ENCODE measurements around the gene PTPN7. TPM values are rescaled to one million over a fixed set of nuclear protein-coding genes. Genes with fewer than 3 reads are reported as not detected.

PTPN7 gene
- total and polyA plus RNA-seq, 2 donors (not counting 3 experiments of a cell fraction or from before 2014, with no cell fraction given): 0.86 to 1.8 TPM

- H2AFZ ChIP-seq (ENCODE audit: low read depth, low read length): no peak overlapping the region
- no peaks in the 10 kb centered on the region for H4K20me1 ChIP-seq (replicated peaks; ENCODE audit: control insufficient read depth, extremely low read depth, insufficient read depth, low read length)
- H3K4me1 ChIP-seq (ENCODE audit: control insufficient read depth, extremely low read depth, insufficient read depth, low read length): no peaks in the 10 kb centered on the region
- dilution Hi-C loops (cut with MboI; ENCODE audit: extremely low pct_ligation_motif_present, low sequenced_read_pairs) (no loop called here), intact Hi-C loops (cut with micrococcal nuclease) (no loop called here)
- no peaks in the 10 kb centered on the region for H3K9me3 ChIP-seq (replicated peaks; ENCODE audit: control insufficient read depth, insufficient read depth, low read length)
- CTCF ChIA-PET: interaction anchor here (1.0 to 5.4 kb wide), 11 partner anchors 8 to 525 kb away, joined by 3 to 121 read pairs (median 8); no protein-coding TSS in a partner anchor
- no peak overlapping the region for H3K4me3 ChIP-seq (replicated peaks in 1 of 3; ENCODE audit: insufficient read depth in 1 of 3, low read depth in 1 of 3, low read length in 3 of 3)
- POLR2A ChIA-PET: no interaction called here
- no peaks in the 10 kb centered on the region for H3K9me1 ChIP-seq (replicated peaks; ENCODE audit: control insufficient read depth, extremely low read depth, insufficient read depth, low read length)
- FAIRE-seq: no peak
- no peak overlapping the region for H3K9ac ChIP-seq (replicated peaks; ENCODE audit: extremely low read depth, insufficient read depth, low read length)
- peaks cover 35 to 41% of the 10 kb centered on the region in 2 experiments for H3K27me3 ChIP-seq (ENCODE audit: control insufficient read depth in 2 of 2, insufficient read depth in 2 of 2, low read length in 2 of 2)
- H3K27ac ChIP-seq (ENCODE audit: insufficient read depth, low read depth, low read length): no peak overlapping the region
- TF ChIP-seq FOS (IDR thresholded peaks at IDR 0.05; ENCODE audit: borderline replicate concordance, insufficient read depth, low read length) (no peak), EZH2 (IDR thresholded peaks at IDR 0.05; ENCODE audit: borderline replicate concordance, low read depth, low read length, severe bottlenecking) (no peak), JUN (IDR thresholded peaks at IDR 0.05; ENCODE audit: borderline replicate concordance, insufficient read depth, insufficient read length, low read depth) (no peak), MYC (IDR thresholded peaks at IDR 0.05; ENCODE audit: low read depth, low read length) (no peak), POLR2A (IDR thresholded peaks at IDR 0.05; ENCODE audit: low read depth, low read length) (no peak), POLR2AphosphoS5 (IDR thresholded peaks at IDR 0.05; ENCODE audit: insufficient read depth, low read depth, low read length) (no peak), GATA2 (IDR thresholded peaks at IDR 0.05; ENCODE audit: insufficient read depth, insufficient read length, low read depth, low read length) (no peak)
- TF ChIP-seq, protein P1, sequence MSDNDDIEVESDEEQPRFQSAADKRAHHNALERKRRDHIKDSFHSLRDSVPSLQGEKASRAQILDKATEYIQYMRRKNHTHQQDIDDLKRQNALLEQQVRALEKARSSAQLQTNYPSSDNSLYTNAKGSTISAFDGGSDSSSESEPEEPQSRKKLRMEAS (IDR thresholded peaks at IDR 0.05; ENCODE audit: insufficient read depth, insufficient read length): no peak
- TF ChIP-seq, protein P2, sequence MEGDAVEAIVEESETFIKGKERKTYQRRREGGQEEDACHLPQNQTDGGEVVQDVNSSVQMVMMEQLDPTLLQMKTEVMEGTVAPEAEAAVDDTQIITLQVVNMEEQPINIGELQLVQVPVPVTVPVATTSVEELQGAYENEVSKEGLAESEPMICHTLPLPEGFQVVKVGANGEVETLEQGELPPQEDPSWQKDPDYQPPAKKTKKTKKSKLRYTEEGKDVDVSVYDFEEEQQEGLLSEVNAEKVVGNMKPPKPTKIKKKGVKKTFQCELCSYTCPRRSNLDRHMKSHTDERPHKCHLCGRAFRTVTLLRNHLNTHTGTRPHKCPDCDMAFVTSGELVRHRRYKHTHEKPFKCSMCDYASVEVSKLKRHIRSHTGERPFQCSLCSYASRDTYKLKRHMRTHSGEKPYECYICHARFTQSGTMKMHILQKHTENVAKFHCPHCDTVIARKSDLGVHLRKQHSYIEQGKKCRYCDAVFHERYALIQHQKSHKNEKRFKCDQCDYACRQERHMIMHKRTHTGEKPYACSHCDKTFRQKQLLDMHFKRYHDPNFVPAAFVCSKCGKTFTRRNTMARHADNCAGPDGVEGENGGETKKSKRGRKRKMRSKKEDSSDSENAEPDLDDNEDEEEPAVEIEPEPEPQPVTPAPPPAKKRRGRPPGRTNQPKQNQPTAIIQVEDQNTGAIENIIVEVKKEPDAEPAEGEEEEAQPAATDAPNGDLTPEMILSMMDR (IDR thresholded peaks at IDR 0.05; ENCODE audit: extremely low read depth in 1 of 2, insufficient read depth in 1 of 2, low read depth in 1 of 2, low read length in 2 of 2): no peak
- BruUV-seq (replicated peaks): no TSS peak
- no peak overlapping the region for H3K4me2 ChIP-seq (ENCODE audit: insufficient read depth, low read length)
- H3K36me3 ChIP-seq (ENCODE audit: control insufficient read depth in 2 of 2, extremely low read depth in 1 of 2, insufficient read depth in 2 of 2, low read length in 2 of 2): no peaks in the 10 kb centered on the region
- H3K79me2 ChIP-seq (ENCODE audit: control insufficient read depth, insufficient read depth, low read length): no peaks in the 10 kb centered on the region
- no peak for DNase-seq (ENCODE audit: low read depth, low spot score)
Measured at GRCh38 chr1:202194328-202194648, 33.9 kb upstream of the PTPN7 start.

Measured in endothelial cell of umbilical vein (primary cell).